RWPE2 (cell line): ENCODE measurements around the gene CAPN9.

ENCODE experiments used
- ATAC-seq: fragments of 200-7000 bp; cut with Tn5 transposase; 3 replicates; pipeline ENCODE4 v1.9.1; 2021; ENCODE audit warnings: low read depth
- DNase-seq: peaks from one replicate; pipeline ENCODE4 v3.0.0-alpha.2; 2020; ENCODE audit warnings: low spot score
- H3K27ac ChIP-seq: fragments of 450-650 bp; 2 replicates; pipeline ENCODE4 v1.5.1; 2017; ENCODE audit warnings: mild to moderate bottlenecking; ENCODE audit not compliant: poor library complexity, severe bottlenecking
- H3K27me3 ChIP-seq: fragments of 250-450 bp; sonication (Bioruptor Pico); 2 replicates; pipeline ENCODE4 v1.5.1; 2021; ENCODE audit warnings: mild to moderate bottlenecking, moderate library complexity; ENCODE audit not compliant: insufficient read depth, poor library complexity, severe bottlenecking
- H3K36me3 ChIP-seq: fragments of 250-450 bp; sonication (Bioruptor Pico); 2 replicates; pipeline ENCODE4 v1.5.1; 2020; ENCODE audit warnings: low read depth, mild to moderate bottlenecking, moderate library complexity
- H3K4me1 ChIP-seq: fragments of 250-450 bp; sonication (Bioruptor Pico); 2 replicates; pipeline ENCODE4 v1.5.1; 2021; ENCODE audit warnings: mild to moderate bottlenecking, moderate library complexity; ENCODE audit not compliant: insufficient read depth, poor library complexity, severe bottlenecking
- H3K4me3 ChIP-seq: fragments of 250-450 bp; sonication (Bioruptor Pico); 2 replicates; pipeline ENCODE4 v1.5.1; 2021; ENCODE audit warnings: mild to moderate bottlenecking, moderate library complexity; ENCODE audit not compliant: severe bottlenecking
- H3K9me3 ChIP-seq: fragments of 250-450 bp; sonication (Bioruptor Pico); 2 replicates; pipeline ENCODE4 v1.5.1; 2021; ENCODE audit warnings: mild to moderate bottlenecking, moderate library complexity; ENCODE audit not compliant: severe bottlenecking
- TF ChIP-seq, protein P1 (sequence below): fragments of 450-650 bp; IDR thresholded peaks from one replicate; pipeline ENCODE4 v1.5.1; 2017; ENCODE audit warnings: mild to moderate bottlenecking, moderate library complexity; ENCODE audit not compliant: poor library complexity, severe bottlenecking

Gene CAPN9

DNA sequence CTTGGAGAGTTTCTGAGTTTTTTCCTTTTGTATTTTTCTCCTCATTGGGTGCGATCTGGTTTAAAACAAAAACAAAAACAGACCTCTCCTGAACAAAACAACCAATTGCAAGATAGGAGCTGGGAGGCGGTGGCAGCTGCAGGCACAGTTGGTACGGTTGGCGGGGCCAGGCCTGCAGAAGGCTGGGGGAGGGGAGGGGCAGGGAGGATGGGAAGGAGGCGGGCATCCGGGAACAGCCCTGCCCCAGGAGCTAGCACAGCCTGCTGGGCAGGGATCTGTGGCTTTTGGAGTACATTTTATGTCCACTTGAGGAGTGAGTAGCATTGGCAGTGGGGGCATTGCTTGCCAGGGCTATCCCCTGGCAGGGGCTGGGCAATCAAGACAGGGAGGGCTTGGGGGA, 5.2 kb downstream of the CAPN9 start:
- no peaks in the 10 kb centered on the region for H3K9me3 ChIP-seq
- TF ChIP-seq, protein P1, sequence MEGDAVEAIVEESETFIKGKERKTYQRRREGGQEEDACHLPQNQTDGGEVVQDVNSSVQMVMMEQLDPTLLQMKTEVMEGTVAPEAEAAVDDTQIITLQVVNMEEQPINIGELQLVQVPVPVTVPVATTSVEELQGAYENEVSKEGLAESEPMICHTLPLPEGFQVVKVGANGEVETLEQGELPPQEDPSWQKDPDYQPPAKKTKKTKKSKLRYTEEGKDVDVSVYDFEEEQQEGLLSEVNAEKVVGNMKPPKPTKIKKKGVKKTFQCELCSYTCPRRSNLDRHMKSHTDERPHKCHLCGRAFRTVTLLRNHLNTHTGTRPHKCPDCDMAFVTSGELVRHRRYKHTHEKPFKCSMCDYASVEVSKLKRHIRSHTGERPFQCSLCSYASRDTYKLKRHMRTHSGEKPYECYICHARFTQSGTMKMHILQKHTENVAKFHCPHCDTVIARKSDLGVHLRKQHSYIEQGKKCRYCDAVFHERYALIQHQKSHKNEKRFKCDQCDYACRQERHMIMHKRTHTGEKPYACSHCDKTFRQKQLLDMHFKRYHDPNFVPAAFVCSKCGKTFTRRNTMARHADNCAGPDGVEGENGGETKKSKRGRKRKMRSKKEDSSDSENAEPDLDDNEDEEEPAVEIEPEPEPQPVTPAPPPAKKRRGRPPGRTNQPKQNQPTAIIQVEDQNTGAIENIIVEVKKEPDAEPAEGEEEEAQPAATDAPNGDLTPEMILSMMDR, result no peak
- H3K4me1 ChIP-seq, result peaks cover 3% of the 10 kb centered on the region
- no peak overlapping the region for H3K4me3 ChIP-seq
- H3K36me3 ChIP-seq, result no peaks in the 10 kb centered on the region
- no peaks in the 10 kb centered on the region for H3K27me3 ChIP-seq
- no peak for DNase-seq
- no peak overlapping the region for H3K27ac ChIP-seq
- ATAC-seq, result no peak

DNA sequence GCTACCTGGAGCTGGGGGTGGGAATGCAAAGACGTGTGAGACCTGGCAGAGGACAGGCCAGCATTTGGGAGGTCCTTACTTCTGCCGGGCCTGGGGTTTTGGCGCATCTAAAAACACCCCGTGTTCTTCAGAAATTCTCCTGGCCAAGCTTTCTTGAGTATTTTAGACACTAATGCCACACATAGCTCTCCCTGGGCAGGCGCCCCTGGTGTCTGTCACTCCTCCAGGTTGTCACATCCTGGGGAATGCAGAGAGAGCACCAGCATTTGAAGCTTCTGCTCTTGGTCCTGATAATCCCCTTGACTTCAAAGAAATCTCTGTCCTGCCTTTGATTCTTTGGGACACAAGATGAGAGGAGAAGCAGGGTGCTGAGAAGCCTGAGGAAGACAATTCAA, 6.0 kb downstream of the CAPN9 start:
- no peak overlapping the region for H3K4me3 ChIP-seq
- ATAC-seq, result no peak
- H3K4me1 ChIP-seq, result peaks cover 3% of the 10 kb centered on the region
- H3K27ac ChIP-seq, result no peak overlapping the region
- no peak for DNase-seq
- H3K9me3 ChIP-seq, result no peaks in the 10 kb centered on the region
- H3K36me3 ChIP-seq, result no peaks in the 10 kb centered on the region
- H3K27me3 ChIP-seq, result no peaks in the 10 kb centered on the region
- TF ChIP-seq, protein P1, result no peak

DNA sequence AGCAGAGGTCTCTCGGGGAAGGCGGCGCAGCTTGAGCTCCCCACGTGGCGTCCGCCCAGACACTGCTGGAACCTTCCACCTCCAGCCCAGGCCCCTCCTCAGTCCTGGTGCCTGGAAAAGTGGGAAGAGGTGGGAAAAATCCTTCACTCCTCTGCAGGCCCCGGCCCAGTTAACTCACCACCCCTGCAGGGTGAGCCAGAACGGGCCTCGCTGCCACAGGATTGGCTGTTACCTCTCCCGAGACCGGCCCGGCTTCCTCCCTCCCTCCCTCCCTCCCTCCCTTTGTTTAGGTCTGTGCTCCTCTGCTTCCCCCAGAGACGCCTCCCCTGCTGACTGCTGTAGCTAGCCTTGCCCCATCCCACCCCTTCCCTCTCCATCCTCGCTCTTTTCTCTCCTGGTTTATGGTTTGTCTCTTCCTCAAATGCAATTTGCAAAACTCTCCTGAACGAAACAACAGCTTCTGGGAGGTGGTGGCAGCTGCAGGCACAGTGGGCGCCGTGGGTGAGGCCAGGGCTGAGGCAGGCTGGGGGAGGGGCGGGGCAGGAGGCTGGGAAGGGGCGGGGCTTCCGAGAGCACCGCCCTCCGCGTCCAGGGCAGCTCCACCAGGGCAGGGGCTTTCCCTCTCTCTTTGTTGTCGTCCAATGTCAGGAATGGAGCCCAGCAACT, 6.5 kb downstream of the CAPN9 start:
- no peak for DNase-seq
- ATAC-seq, result peak; percentile 35; the same call in 1 of the 3 replicates
- Histone ChIP-seq H3K4me3 (no peak overlapping the region), H3K27ac (no peak overlapping the region), H3K4me1 (peaks cover 3% of the 10 kb centered on the region), H3K36me3 (no peaks in the 10 kb centered on the region), H3K9me3 (no peaks in the 10 kb centered on the region), H3K27me3 (no peaks in the 10 kb centered on the region)
- TF ChIP-seq, protein P1, result no peak

DNA sequence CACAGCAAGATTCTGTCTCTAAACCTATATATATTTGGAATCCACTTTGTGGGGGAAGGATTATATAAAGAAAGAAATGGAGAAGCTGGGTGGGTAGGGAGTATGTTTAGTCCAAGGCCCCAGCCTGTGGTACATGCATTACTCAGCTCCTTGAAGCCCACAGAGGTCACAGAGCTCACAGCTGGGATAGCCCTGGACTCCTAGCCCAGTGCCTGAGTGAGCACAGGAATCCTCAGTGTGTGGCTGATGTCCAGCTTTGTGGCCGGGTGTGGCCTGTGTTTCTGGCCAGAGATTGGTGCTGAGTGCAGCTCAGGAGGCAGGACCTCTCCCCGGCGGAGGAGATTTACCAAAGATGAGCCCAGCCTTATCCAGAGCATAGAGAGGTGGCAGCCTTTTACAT, 7.6 kb downstream of the CAPN9 start:
- DNase-seq (no peak), ATAC-seq (no peak)
- no peaks in the 10 kb centered on the region for H3K36me3 ChIP-seq
- H3K27ac ChIP-seq, result no peak overlapping the region
- peaks cover 3% of the 10 kb centered on the region for H3K4me1 ChIP-seq
- H3K9me3 ChIP-seq, result no peaks in the 10 kb centered on the region
- TF ChIP-seq, protein P1, result no peak
- H3K27me3 ChIP-seq, result no peaks in the 10 kb centered on the region
- H3K4me3 ChIP-seq, result no peak overlapping the region

DNA sequence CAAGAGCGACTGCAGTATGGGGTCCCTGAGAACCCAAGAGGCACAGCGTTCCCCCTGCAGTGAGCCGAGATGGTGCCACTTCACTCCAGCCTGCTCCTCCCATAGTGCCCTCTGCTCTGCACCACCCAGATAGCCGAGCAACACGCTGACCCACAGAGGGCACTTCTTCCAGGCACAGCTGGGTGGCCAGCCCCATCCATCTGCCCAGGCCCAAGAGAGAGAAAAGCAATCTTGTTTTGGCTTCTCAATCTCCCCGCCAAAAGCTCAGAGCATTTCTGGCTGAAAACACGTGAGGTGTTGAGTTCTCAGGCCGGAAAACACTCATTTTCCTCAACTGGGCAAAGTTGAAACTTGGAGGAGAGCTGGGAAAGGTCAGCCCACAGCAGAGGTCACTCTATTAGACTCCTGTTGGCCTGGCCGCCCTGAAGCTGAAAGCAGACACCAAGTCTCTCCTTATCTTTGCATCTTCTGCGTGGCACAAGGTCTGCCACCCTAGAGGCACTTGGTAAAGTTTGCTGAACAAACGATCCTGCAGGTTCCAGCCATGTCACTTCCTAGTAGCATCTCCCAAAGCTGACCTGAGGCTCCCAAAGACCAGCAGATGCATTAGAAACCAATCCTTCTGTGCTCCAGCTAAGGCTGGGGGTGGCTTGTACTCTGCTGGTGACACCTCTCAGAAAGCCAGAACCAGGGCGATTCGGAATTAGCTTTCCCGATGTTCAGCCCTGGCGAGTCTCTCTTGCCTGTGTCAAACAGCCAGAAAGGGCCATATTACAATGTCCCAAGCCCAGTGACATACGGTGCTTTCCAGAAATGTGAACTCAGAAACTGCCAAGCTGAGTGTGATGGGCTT, 10.9 kb downstream of the CAPN9 start:
- DNase-seq, result no peak
- no peak for ATAC-seq

More for the DNA sequence above, 10.9 kb downstream of the CAPN9 start:
- H3K4me1 ChIP-seq, result no peaks in the 10 kb centered on the region
- H3K36me3 ChIP-seq, result no peaks in the 10 kb centered on the region
- H3K27ac ChIP-seq, result no peak overlapping the region
- no peaks in the 10 kb centered on the region for H3K9me3 ChIP-seq
- H3K4me3 ChIP-seq, result no peak overlapping the region
- TF ChIP-seq, protein P1, result no peak
- no peaks in the 10 kb centered on the region for H3K27me3 ChIP-seq
